Measurements from ENCODE around the gene MRGPRD.

Gene MRGPRD, protein sequence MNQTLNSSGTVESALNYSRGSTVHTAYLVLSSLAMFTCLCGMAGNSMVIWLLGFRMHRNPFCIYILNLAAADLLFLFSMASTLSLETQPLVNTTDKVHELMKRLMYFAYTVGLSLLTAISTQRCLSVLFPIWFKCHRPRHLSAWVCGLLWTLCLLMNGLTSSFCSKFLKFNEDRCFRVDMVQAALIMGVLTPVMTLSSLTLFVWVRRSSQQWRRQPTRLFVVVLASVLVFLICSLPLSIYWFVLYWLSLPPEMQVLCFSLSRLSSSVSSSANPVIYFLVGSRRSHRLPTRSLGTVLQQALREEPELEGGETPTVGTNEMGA

DNA sequence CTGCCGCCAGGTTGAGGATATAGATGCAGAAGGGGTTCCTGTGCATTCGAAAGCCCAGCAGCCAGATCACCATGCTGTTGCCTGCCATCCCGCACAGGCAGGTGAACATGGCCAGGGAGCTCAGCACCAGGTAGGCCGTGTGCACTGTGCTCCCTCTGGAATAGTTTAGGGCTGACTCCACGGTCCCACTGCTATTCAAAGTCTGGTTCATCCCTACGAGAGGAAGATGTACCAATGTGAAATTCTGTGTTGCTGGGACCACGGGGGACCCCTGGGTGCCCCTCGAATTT is at the start of gene MRGPRD:
Gene MRGPRD, minus strand, starts transcription at position 211 of the 290 bp plus-strand sequence. Its CDS starts 0 bp downstream, at position 211.
- no peak for DNase-seq

DNA sequence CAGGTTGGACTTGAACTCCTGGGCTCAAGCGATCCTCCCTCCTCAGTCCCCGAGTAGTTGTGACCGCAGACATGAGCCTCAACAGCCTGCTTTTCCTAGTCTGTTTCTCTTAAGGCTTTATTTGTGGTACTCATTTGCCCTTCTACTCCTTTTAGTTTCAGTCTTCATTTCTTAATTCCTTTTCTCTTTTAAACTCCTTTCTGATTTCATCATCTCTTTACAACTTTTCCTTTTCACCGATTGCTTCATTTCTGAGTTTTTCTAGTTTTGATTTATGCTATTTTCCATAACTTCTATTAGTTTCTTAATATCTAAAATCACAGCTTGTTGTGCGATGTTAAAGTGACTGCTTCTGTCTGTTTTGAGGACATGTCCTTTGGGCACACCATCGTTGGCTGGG is 49.5 kb upstream of the MRGPRD start:
- DNase-seq, result no peak

DNA sequence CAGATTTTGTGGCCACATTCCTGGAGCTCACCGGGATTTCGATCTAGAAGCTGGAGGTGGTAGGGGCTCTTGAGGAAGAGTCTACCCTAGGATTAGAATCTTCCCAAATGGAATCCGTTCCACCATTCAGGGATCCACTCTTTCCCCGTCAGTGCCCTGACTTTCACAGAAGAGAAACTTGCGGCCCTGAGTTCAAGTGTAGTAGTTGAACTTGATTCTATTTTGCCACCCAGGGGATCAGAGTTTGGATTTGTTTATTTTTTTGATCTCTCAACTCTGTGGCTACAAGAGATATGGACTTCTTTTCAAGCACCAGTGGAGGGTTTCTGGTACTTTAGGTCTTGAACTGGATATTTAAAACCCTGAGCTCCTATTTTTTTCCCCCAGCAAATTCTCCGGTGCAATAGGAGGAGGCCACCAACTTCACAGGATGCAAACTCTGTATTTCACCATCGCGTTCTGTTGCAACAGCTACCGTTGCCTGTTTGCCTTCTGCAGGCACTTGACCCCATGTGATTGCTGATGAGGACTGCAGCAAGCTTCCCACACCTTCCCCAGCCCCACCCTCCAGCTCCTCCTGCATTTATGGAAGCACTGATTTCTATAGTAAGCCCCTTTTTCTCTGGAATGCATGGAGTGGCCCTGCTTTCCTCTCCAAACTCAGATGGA is 47.1 kb upstream of the MRGPRD start:
- no peak for DNase-seq

DNA sequence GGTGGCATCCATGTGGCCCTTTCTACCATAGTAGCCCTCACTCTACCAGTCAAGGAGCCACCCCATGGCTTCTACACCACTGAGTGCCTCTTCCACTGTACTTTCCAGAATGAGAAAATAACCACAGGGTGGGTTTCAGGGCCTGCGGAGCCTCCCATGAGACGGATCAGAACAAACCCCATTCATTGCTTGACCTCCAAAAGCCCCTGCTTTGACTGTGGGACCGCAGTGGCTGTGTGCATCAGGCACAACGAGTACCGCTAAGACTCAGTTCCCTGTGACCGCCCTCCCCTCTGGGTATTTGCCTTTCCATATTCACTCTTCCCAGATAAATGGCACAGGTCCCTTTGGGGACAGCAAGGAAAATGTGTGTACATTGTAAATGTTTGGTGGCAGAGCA is 43.7 kb upstream of the MRGPRD start:
- DNase-seq, result no peak

DNA sequence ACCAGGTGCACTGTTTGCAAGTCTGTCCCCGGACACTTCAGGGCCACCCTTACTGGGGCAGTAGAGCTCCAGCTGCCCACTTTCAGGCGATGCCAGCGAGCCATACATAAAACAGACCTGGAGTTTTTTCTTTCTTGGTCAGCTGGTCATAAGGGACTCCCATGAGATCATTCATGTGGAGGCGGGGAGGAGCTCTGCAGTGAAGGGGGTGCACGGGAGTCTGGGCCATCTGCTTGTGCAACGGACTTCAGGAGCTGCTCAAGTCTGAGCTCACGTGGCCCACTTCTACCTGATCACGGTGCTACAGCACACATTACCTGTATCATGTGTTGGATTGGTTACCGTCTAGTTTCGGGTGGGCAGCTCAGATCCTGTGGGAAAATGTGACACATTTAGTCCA is 41.5 kb upstream of the MRGPRD start:
- no peak for DNase-seq

DNA sequence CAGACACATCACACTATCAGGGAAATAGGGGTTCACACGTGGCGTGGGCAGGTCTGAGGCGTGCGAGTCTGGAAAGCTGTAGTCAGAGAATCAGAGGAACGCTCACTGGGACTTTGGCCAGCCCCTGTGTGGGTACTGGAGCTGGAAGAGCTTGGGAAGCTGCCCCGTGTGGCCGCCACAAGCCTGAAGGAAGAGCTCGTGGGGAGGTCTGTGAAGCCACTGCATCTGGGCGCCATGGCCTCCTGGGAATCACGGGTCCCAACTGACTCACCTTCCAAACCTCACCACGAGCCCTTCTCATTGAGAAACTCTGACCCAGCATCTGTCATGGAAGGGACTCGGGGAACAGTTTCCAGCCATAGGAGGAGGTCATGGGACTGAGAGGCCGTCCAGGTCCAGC is 38.1 kb upstream of the MRGPRD start:
- no peak for DNase-seq

DNA sequence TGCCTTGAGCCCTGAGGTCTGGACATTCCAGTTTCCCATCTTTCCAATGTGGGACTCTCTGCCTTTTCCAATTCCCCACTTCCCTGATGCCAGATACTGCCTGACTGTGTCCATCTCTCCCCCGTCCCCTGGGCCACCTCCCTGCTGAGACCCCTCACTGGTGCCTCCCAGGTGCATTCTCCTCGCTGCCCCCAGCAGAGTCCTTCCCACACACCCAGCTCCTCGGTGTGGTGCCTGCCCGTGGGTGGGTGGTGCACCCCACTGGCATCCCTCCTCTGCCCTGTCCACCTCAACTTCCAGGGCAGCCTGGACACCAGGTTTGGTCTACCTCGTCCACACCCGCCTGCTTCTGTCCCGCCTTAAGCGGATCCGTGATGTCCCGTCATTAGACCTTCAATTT is 37.2 kb upstream of the MRGPRD start:
- no peak for DNase-seq

DNA sequence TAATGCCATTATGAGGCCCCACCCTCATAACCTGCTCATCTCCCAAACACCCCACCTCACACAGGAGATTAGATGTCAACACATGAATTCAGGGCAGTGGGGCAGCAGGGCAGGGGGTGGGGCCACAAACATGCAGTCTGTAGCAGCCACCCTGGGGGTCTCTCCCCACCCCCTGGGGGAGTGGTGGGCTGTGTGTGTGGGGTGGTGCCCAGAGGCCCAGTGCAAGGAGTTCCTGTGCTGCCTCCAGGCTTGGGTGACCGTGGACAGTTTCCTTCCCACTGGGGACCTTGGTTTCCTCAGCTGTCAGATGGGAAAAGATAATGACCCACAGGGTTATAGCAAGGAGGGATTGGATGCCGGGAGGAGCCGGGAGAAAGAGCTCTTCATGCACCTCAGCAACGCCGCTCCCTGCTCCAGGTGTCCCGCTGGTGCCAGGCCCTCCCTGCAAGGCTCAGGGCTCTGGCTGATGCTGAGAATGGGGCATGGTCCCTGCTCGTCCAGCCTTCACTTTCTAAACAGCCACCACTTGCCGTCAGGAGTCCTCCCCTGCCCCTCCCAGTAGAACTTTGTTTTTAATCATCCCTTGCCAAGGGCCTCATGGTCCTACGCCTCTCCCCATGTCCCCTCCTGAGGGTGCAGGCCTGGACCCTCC is 34.2 kb upstream of the MRGPRD start:
- DNase-seq, result no peak

DNA sequence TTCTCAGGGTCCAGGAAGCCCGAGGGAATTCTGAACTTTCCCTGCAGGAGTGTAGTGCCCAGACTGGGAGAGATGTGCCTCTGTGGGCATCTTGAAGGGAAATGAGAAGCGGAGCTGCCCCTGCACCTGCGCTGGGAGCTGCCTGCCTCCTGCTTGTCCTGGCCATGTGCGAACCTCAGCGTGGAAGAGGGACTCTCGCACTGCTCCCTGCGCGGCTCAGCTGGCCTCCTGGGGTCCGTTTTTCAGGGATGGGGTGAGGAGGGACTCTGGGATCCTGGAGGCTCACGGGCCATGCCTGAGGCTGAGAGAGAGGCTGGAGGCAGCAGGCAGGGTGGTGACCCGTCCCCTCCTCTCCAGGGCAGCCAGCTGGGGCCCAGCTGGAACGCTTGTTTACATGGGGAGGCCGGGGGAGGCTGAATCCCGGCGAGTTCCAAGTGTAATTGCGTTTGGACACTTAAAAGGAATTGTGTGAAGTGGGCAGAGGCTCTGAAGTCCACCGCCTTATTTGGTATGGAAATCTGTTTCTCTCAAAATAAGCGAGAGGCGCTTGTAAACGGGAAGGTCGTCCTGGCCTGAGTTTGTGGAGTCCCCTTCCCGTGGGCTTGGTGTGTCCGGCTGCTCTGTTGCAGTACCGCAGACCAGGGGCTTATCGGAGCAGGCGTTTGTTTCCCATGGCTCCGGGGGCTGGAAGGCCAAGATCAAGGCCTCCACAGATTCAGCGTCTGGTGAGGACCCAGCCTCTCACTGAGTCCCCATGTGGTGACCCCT is 33.5 kb upstream of the MRGPRD start:
- no peak for DNase-seq

DNA sequence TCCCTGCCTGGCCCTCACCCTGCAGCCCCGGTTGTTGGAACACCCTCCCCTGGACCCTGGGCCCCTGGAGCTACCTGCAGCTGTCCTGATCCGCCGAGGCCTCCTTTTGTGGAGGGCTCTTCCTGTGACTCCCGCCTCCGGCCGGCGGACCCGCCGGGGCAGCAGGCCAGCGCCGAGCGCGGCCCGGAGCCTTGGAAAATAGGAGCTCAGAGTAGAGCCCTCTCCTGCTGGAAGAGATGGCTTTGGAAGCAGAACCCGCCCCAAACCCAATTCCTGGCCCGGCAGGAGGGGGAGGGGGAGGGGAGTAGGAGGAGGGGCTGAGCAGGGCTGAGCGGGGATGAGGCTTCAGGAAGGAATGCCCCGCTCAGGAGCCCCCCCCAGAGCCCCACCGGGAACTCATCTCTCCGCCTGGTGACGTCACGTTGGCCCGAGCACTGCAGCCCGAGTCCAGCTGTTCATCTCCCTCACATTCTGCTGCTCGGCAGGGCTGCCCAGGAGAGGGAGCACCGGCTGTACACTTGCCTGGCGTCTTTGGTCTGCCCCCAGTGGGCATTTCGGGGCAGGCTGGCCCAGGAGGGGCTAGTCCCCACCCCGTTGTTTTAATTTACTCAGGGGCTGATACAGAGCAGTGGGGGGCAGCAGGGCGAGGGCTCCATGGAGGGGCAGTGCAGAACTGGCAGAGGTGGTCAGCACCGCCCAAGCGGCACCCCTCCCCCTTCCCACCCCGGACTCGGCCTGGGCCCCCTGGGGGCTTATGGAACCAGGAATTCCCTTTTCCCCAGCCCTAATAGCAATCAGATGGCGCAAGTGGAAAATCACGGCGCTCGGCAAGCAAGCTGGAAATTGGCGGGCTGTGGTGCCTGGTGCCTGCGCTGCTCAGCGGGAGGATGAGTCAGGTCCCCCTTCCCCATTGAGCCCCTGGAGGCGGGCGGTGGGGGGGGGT is 32.5 kb upstream of the MRGPRD start, which contains the start of gene MRGPRF:
Gene MRGPRF, minus strand, starts transcription at position 238 of the 943 bp plus-strand sequence. CDS start 3,345 bp downstream, outside the sequence.
- DNase-seq, result no peak

DNA sequence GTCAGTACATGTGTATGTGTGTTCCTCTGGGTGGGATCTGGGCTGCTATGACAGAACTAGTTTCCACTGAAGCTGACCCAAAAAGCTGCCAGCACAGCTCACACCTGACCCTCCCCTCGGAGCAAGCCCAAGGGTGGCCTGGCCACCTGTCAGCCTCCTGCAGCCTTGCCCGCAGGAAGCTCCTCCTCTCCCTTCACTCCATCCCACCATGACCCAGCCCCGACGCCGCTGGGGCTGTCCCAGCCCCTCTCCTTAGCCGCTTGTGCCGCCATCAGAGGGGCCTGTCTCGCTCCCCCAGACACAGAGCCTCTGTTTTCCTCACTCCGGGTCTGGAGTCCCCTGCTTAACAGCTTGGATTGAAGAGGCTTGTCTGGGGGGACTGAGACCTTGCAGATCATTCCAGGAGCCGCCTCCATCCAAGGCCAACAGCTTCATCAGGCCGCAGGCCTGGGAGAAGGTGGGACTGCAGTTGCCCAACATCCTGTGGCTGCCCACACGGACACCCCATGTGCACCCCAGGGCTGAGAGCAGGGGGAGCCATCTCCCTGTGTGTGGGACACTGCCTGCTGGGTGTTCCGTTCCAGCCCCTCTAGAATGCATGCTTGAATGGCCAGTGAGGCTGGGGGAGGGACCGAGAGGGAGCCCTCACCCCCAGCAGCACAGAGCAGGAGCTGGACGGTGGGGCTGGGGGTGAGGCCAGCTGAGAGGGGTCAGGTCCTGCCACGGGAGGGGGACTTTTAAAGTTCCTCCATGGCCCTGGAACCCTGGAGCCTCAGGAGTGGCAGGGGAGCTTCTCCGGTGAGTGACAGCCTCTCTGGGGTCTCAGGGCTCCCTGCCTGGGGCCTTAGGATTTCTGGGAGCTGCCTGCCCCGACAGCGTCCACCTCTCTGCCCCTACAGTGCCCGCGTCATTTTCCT is 31.6 kb upstream of the MRGPRD start:
- DNase-seq, result no peak

DNA sequence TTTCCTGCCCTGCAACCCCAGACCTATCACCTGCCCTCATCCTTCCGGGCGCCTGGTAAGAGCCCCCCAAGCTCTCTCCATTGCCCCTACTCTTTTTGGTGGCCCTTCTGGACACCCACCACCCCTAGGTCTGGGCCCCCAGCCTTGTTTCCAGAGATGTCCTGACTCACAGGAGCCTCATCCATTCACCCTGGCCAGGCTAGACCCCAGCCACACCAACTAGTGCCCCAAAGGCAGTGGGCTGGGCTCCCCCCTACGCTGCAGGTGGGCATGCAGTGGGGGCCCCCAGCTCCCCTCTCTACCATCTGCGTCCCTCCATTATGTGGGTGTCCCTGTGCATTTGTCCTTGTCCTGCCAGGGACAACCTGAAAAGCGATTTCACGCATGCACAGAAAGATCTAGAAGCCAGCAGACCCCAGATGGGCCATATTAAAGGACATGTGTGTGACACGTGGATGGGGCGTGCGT is 30.9 kb upstream of the MRGPRD start:
- no peak for DNase-seq

DNA sequence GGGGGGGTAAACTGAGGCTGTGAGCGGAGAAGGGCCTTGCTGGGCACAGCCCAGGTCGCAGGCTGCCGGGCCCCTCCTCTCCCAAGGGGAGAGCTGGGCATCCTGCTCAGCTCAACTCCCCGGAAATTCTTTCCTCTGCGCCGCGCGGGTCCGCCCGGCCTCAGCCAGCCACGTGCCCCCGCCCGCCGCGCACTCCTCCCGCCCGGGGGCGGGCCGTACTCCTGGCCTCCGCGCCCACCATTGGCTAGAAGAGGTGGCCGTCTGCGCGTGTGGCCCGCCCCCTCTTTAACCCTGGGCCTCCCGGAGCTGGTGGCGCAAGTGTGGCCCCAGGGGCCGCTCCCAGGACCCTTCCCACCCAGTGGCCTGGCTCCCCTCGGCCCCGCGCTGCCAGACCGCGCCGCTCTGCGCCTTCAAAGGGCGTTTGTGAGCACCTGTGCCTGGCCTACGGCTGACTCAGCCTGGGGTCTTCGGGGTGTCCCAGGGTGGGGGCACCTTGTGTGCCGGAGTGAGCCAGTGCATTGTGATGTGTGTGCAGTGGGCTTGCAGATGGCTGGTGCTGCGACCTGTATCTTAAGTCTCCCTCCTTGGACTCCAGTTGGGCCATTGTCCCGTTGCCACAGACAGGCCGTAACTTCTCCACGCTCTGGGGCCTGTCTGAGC is 30.3 kb upstream of the MRGPRD start:
- no peak for DNase-seq

DNA sequence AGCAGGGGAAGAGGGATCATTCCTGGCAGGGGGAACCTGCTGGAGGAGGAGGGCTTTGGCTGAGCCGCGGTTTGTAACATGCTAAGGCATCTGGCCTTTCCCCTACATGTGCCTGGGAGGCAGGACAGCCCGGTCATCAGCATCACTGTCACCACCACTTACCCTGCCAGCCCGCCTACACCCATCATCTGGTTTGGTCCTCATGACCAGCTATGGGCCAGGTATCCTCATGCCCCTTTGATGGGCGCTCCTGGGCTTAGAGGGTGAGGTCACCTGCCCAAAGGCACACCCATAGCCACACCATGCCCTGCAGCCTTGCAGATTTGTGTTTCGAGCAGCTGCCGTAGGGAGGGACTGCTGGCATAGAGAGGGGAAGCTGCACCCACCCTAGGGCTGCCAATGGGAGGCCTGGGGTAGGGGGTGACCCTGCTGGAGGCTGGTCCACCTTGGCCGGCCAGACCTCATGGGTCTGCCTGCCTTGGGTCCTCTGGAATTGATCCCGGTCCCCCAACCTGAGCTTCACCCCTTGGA is 29.6 kb upstream of the MRGPRD start:
- no peak for DNase-seq

DNA sequence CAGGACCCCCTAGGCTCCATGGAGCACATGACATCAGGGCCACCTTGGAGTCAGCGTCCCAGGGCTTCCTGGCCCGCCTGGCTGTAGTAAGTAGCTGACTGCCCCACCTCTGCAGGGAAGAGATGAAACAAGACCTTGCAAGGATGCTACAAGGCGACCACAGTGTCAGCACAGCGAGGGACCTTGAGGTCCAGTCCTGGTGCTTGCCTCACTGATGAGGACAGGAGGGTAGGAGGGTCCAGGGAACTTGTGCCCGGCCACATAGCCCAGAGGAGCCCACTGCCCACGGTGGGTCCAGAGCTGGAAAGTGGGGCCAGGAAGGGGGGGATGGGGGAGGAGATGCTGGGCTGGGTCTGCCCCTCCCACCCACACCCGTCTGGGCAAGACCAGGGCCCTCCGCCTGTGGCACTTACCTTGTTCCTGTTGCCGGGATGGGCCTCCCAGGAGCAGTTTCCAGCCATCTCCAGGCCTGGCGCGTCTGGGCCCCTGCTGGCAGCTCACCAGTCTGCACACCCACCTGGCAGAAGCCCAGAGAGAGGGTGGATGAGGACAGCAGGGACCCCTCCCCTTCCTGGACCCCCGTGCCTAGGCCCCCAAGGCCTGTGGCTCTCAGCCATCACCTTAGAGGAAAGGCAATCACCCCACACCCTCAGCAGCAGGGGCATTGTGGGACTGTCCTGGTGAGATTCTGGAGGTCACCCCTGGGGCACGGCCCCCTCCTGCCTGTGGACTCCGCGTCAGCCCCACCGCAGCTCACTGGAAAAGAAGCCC is 28.8 kb upstream of the MRGPRD start:
- DNase-seq, result no peak

DNA sequence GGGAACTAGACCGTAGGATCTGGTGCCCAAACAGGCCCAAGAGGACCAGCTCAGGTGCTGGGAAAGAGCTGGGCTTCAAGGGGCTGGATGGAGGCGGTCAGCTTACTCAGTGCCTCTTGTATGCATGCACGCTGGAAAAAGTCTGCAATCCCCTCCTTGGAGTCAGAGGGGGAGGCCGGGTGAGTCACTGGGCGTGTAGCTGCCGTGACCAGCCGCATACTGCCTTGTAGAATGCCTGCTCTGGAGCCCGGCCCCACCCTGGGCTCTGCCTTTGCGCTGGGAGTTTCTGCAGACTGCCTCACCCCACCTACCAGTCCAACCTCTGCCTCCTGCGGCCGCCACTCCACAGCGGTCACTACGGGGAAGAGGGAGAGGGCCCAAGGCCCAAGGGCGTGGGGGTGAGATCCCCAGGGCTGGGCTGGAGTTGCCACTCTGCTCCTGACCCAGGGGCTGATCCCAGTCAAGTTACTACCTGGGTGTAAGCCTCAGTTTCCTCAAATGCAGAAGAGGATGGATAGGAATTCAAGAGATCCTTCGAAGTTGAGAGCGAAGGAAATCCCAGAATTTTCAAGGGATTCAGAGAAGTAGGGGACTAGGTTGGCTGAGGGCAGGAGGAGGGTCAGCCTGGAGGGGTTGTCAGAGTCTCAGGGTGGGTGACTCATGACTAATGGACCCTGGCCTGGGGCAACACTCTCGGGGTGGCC is 28.1 kb upstream of the MRGPRD start:
- DNase-seq, result no peak

DNA sequence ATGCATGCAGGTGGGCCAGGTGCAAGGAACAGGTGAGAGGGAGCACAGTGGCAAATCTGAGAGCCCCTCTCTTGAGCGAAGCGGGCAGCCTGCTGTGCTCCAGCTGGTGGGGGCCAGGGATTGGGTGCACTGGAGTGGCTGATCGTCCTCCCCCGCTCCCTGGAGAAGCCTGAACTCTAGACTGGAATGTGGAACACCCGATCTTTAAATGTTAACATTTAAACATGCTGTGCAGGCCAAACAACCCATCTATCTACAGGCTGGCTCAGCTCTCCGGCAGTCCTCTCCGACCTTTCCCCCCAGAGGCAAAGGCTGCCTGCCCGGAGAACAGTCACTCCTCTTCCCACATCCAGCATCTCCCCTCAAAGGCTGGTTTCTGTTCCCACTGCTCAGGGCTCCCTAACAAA is 27.2 kb upstream of the MRGPRD start:
- no peak for DNase-seq

DNA sequence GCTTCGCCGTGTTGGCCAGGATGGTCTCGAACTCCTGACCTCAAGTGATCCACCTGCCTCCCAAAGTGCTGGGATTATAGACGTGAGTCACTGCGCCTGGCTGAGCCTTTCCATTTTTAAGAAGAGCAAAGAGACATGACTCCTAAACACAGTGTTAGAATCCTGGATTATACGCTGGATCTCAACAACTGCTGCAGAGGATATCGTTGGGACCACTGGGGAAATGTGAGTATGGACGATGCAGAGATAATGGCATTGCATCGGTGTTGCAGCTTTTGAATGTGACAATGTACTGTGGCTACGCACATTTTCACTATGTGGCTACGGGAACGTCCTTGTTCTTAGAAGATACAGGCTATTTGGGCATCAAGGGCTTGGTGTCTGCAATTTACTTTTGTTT is 26.0 kb upstream of the MRGPRD start:
- DNase-seq, result no peak

All from activated CD4-positive, alpha-beta T cell treated with anti-CD3 and anti-CD28 coated beads, Interleukin-2, amount 50 U/mL, for 1 hour (primary cell).